NCI-H526 treated with DMSO at 0.1 percent for 48 hours (cell line): ENCODE results near the gene AKAP8L.

Experiments
- DNase-seq: peaks from one replicate; lab custom pipeline; 2025; lab: John Stamatoyannopoulos, UW

AKAP8L gene

DNA sequence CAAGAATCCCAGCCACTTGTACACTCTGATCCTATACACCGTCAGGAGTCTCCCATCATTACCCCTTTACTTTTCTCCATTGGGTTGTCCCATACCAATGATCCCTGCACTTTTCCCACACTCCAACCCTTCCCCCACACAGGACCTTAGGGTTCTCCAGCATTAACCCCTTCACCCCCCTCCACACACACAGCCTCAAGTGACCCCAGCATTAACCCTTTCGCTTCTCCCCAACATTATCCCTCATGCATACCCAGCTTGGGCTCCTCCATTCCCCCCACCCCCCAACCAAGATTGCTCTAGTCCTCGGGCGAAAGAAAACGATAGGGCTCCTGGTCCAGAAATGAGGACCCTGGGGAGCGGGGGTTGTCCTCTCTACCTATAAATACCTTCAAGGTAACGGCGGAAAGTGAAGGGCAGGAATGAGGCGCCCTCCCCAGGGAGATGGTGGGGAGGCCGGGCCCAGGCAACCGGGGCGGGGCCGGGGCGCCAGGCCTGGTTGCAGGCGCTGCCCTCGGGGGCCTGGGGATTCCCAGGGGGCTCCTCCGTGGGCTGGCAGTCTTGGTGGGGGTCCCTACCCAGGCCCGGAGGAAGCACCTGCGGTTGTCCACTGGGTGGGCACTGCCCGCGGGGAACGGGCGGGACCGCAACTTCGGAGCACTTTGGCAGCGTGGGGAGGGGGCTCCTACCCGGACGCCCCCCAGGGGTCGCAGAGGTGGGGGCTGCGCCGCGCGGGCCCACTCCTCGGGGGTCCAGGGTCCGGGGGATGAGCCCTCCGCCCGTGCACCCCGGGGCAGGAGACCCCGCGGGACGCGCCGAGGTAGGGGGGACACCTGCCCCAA is 30.2 kb upstream of the AKAP8L start:
- no peak for DNase-seq

DNA sequence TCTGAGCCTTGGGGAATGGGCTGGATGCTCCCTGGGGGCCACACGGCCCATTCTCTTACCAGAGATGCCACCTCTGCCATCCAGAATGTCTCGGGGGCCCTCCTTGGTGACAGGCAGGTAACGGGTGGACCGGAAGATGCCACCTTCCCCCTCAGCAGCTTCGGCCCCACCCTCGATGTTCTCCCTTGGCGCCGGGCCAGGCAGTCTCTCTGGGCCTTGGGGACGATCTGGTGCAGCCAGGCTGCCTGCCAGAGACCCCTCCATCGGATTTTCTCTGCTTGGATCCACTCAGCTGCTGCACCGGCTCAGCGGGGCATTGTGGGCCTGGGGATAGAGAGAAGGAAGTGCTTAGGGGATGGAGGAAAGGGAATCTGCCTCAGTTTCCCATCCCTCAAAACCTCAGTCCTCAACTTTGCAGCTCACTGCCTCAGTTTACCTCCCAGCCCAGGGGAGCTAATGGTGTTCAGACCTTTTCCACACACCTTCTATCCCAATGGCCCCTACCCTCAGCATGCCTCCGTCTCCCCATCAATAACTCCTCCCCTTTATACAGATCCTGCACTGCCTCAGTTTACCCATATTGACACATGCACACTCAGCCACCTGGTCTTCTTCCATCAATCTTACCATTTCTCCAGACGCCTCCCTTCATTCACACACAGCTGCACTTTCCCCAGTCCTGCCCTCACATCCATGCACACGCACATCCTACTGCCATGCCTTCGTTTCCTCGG is 29.4 kb upstream of the AKAP8L start:
- no peak for DNase-seq

DNA sequence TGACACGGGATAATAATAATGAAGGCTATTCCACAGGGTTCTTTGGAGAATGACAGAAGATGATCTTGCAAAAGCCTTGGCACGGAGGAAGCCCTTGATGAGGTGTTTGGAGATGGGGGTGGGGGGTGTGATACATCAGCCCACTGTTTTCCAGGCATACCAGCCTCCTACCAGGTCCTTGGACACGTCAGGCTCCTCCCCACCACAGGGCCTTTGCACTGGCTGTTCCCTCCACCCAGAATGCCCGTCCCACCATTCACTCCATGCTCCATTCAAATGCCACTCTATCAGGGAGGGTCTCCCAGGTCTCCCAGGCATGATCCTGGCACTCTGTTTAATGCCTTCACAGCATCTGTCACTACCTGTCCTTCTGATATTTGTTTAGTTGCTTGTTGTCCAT is 28.3 kb upstream of the AKAP8L start:
- DNase-seq = no peak

DNA sequence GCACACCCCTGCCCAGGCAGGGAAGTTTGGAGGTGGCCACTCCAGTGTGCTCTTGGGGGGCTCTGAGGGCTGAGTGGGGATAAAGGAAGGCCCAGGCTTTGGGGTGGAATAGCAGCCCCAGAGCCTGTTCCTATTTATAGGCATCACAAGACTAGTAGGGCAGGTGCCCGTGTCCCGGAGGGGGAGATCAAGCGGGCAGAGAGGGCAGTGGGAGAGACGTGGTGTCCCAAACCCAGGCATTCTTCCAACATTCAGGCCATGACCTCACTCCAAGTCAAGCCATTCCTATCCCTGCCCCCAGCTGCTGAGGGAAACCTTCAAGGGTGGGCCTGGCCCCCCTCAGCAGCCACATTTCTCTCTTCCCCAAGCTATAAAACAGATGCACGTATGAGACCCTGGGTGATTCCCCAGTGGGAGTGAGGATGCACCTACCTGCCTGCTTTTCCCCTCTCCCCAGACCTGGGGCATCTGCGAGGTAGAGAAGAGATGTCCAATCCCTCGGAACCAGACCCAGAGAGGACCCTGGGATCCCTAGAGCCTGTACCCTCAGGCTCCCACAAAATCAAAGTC is 27.1 kb upstream of the AKAP8L start:
- DNase-seq = no peak

DNA sequence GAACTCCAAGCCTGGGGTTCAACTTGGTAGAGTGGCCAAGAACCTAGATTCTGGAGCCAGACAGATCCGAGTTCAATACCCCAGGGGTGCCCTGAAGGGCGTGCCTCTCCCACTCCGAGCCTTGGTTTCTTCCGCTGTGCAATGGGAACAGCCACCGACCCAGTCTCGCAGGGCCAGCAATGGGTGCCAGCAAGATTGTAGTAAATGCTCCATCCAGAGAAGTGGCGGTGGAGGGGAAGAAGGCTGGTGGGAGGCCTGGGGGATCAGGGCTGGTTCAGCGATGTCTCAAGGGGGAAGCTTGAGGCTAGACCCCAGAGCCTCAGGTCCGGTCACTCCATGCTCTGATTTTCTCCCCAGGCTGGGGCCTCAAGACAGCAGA is 26.4 kb upstream of the AKAP8L start:
- DNase-seq = no peak

DNA sequence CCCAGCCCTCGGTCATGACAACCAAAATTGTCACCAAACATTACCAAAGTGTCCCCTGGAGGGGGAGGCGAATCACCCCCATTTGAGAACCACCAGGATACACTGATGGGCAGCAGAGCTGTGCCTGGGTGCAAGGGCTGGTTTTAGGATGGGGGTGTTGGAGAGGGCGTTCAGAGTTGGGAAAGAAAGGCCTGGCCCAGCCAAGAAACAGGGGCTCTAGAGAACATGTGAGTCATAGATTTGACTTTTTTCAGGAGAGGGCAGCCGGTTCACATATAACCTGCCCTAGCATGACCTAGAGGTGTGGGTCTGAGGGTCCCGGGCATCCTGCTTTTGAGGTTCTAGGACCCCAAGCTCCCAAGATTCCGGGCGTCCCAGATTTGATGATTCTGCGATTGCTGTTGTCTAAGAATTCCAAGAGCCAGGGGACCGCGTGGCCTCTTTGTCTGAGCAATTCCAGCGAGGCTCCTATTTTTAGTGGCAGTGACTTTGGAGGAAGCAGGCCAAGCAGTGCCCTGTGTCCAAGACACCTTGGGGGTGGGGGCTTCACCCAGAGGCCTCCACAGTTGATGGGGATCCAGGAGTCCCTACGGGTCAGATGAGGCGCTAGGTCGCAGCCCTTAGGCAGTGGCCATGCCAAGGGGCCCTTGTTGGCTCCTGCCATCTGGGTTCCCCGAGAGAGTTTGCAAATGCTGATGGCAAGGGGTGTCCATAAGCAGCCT is 25.9 kb upstream of the AKAP8L start:
- no peak for DNase-seq

DNA sequence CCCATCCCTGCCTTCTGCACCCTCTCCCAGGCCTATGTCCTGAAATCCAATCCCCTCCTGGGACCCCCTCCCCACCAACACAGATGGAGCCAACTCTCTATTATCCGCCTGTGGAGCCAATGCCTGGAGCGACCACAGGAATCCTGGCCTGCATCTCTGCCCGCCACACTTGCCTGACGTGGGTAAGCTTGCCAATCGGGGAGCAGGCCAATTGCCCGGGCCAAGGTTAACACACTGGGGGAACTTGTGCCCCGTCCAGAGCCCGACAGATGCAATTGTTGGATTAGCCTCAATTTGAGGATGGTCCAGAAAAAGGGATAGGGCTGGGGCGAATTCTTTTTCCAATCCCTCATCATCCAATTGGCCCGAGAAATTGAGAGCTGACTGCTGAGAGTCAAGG is 25.1 kb upstream of the AKAP8L start:
- no peak for DNase-seq

DNA sequence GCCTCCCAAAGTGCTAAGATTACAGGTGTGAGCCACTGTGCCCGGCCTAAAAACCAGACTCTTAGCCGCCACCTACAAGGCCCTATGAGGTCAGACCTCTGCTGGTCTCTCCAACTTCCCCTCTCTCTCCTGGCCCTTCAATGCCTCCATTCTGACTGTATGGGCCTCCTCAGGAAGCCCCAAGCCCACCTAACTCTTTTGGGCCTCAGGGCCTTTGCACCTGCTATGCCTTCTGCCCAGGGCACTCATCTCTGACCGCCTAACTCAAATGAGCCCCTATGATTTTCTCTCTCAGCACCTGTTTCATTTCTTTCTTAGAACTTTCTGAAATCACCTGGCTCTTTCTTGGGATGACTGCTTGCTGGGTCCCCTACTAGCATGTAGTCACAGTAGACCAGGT is 24.5 kb upstream of the AKAP8L start:
- DNase-seq = no peak

DNA sequence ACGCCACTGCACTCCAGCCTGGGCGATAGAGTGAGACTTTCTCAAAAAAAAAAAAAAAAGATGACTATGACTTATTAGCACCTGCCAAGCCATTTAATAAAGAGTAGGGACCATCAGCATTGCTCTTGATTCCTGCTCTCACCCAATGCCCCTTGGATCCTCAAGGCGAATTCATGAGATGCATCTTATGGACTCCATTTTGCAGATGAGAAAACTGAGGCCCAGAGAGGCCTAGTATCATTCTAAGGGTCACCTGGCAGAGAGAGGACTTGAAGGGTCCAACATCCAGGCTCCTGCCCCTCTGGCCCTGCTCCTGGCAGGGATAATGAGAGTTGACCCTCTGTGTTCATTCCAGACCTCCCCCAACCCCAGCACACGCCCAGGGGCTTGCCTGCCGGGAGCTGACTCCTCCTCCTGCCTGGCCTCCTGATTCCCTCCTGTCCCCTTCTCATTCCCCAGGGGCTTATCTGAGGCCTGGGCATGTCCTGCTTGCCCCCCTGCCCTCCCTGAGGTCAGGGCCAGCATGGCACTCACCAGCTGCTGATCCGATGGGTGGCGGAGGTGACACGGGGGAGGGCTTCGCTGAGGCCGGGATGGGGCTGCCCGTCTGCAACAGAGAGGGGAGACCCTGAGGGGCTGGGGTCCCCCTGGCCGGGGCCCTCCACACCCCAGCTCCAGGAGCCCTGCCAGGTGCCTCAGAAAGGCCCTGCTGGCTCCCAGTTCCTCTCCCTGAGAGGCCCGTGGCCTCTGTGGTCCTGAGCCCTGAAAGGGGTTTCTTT is 23.5 kb upstream of the AKAP8L start:
- DNase-seq = no peak

DNA sequence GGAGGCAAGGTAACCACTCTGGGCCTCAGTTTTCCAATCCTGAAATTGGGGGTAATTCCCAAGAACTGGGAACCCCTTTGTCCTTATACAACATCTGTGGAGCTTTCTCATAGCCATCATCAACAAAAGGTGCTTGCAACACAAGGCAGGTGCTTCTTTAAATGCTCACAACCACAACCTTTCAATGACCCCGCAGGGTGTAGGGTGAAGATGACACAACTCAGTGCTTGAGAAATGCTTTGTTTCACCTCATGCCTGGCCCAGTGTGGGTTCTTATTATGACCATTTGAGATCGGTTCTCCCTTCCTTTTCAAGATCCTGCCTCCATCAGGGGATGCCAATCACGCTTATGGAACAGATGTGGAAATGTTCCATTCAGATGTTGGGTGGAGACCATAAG is 22.5 kb upstream of the AKAP8L start:
- no peak for DNase-seq

DNA sequence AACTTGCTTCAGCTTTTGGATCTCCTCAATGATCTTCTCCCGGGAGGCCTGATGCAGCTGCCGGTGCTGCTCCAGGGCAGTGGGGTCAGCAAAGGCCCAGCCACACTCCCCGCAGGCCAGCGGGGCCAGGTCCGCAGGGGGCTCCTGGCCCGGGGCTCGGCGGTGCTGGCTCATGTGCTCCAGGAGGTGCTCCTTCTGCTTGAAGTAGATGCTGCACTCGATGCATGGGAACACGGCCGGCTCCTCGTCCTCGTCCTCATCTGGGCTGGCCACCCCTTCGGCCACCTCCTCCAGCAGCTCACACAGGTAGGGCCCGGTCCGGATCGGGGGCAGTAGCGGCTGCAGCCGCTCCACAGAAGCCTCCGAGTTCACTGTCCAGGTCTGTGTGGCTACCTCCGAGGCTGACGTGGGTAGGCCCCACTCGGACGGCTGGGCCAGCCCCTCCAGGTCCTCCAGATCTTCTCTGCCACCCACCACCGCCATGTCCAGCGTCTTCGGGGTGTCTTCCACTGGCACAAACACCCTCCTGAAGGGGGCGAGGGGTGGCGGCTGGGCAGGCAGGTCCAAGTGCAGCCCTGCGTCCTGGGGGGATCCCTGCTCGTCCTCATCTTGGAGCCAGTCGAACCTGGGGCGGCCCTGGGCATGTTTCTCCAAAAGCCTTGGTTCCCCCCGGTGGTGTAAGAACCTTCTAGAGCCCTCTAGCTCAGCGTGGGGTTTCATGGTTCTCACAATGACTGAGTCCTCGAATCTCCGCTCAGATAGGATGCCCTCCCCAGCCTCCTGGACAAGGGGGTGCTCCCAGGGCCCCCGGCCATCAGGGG is 21.2 kb upstream of the AKAP8L start:
- no peak for DNase-seq

DNA sequence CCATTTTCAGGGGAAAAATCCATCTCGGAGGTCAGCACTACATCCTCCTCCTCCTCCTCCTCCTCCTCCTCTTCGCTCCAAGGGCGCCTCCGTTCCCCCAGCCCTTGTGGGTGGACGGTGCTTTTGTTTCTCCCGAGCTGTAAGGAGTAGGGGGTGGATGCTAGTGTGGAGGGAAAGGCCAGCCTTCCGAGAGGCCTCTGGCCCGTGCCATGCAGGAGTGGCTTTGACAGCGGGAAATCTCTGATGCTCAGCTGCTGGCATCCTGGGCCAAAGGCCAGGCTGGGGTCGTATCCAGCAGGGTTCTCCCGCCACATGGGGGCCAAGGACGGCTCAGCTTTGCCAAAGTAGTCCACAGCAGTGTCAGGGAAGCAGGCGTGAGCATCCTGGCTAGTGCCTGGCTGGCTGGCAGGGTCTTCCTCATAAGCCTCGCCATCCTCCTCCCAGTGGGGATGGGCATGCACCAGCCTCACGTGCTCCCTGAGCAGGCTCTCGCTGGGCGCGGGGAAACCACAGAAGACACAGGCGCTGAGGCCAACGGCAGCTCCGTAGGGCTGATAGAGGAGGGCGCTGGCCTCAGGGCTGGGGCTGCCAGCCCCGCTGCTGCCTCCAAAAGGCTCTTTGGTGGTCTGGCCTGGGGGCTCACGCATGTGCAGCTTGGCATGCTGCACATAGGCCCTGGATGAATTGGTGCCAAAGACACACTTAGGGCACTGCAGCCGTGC is 20.5 kb upstream of the AKAP8L start:
- no peak for DNase-seq

DNA sequence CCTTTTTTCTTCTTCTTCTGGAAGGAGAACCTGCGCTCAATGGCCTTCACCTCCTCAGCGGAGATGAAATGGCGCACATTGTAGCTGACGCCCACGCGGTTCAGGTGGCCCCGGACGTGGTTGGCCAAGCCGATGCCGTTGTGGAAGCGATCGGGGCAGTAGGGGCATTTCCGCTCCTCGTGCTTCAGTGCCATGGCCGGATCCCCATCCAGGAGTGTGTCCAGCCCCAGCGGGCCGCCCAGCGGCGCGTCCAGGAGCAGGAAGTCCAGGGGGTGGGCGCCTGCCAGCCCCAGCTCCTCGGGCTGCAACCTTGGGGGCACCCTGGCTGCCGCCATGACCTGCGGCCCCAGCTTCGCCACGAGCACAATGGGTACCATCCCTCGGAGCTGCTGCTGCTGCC is 19.8 kb upstream of the AKAP8L start:
- DNase-seq = no peak

DNA sequence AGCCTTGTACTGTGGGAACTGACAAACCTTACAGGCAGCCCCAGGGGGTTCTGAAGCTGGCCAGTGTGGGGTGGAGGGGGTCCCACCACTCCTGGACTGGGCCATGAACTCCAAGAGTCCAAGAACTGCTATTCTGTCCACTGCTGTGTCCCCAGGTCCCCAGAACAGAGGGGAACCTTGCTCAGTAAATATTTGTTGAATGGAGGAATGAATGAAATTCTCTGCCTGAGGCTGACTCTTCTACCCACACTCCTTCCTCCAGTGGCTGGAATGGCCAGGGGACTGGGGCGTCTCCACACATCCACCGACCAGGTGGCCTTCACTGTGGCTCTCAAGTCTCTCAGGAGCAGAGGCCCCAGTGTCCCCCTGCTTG is 19.3 kb upstream of the AKAP8L start:
- no peak for DNase-seq

DNA sequence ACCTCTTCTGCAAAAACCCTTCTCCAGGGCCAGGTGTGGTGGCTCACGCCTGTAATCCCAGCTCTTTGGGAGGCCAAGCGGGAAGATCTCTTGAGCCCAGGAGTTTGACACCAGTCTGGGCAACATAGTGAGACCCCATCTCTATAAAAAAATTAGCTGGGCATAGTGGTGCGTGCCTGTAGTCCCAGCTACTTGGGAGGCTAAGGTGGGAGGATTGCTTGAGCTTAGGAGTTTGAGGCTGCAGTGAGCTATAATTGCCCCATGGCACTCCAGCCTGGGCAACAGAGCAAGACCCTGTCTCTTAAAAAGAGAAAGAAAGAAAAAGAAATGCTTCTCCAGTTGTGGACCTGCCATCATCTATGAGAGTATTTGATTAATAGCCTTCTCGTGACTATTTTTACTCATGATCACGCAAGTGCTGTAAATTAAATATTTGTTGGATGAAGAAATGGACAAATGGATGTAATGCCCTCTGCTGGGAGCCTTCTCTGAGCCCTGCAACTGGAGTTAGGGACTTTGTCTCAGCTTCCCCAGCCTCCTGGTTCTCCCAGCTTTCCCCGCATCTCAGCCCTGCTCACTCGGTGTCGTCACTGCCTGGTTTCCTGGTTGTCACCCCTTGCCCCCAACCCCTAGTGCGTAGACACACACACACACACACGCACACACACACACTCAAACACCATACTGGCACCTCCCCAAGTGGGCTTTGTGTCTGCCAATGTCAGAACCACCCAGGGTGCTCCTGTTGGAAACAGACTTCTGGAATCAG is 18.8 kb upstream of the AKAP8L start:
- DNase-seq = no peak

DNA sequence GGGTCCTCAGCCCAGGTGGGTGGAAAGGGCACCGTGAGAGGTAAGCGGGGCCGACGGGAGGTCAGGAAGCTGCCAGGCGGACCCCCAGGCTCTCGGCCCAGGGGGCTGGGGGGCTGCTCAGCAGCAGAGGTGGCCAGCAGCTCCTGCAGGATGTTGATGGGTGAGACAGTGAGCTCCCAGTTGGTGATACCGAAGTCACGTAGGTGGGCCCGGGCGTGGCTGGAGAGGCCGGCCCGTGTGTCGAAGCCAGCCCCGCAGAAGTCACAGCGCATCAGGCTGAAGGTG is 18.0 kb upstream of the AKAP8L start:
- no peak for DNase-seq

DNA sequence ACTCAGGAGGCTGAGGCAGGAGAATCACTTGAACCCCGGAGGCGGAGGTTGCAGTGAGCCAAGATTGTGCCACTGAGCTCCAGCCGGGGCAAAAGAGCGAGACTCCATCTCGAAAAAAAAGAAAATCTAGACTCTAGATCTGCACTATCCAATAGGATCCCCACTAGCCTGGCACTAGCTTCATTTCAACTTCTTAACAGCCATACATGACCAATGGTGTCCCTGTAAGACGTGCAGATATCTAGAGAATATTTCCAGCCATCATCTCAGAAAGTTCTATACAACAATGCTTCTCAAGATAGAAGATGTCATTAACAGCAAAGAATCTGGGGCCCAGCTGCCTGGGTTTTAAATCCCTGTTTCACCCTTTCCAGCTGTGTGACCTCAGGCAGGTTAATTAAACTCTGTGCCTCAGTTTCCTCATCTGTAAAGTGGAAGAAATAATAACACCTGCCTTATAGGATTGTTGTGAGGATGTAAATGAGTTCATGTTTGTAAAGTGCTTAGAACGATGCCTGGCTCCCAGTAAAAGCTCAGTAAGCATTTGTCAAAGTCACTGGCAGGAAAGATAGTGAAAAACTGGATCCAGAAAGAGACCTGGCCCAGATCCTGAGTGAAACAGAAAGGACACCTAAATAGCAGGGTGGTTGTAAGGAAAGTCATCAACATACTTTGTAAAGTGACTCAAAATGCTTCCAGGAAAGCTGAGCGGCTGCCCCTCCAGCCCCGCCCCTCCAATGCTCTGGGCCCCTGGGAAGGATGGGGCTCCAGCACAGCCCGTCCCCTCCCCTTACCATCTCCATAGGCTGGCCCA is 17.4 kb upstream of the AKAP8L start:
- no peak for DNase-seq

DNA sequence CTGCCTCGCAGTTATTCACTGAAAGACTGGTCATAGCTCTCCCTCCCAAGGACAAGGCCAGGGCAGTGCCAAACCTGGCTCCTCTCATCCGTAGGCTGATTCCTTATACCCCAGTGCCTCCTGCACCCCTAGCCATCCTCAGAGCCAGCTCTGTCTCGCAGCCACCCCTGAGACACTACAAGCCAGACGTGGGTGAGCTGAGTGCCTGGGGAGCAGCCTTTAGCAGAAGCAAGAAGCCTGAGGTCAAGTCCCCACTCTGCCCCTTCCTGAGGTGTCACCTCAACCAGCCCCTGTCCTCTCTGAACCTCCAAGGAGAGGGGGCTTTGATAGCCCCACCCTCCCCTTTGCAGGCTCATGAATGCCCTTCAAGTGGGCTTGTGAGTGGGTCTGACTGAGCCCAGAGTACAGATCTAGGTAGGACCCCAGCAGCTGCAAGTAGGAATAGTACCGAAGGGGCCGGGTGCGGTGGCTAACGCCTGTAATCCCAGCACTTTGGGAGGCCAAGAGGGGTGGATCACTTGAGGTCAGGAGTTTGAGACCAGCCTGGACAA is 14.8 kb upstream of the AKAP8L start:
- DNase-seq = no peak
